Stomach (tissue), 9 donors: ENCODE results near the gene PARL. TPM values are rescaled to one million over a fixed set of nuclear protein-coding genes. Genes with fewer than 3 reads are reported as not detected.

Experiments used
- DNase-seq, 2 donors: peaks; one replicate each; pipeline versions ENCODE4 v3.0.0 to v3.0.0-alpha.2; 2013 to 2019
- H3K27ac ChIP-seq, 5 donors: fragments of 200-600 bp in 4 of 5; sonication (generic) in 4 of 5; one replicate each; pipeline ENCODE4 v1.5.1; 2013 to 2019; ENCODE audit warnings: mild to moderate bottlenecking in 1 of 5, moderate library complexity in 1 of 5
- H3K27me3 ChIP-seq, 3 donors: fragments of 200-600 bp; sonication (generic); one replicate each; pipeline ENCODE4 v1.5.1; 2017 to 2019; ENCODE audit warnings: mixed run types in 1 of 3
- H3K36me3 ChIP-seq, 4 donors: fragments of 200-600 bp; sonication (generic); 1 replicate in 3 of 4; 2 replicates in 1 of 4; pipeline ENCODE4 v1.5.1; 2016 to 2019
- H3K4me1 ChIP-seq, 4 donors: fragments of 200-600 bp; sonication (generic); one replicate each; pipeline ENCODE4 v1.5.1; 2016 to 2019
- H3K4me3 ChIP-seq, 4 donors: fragments of 200-600 bp; sonication (generic) in 3 of 4; one replicate each; pipeline ENCODE4 v1.5.1; 2016 to 2019; ENCODE audit warnings: mild to moderate bottlenecking in 1 of 4
- H3K9me3 ChIP-seq, 4 donors: fragments of 200-600 bp; sonication (generic); one replicate each; pipeline ENCODE4 v1.5.1; 2016 to 2019
- CTCF ChIP-seq, 7 experiments: fragments of 450-650 bp in 4 of 7; fragments of 200-600 bp in 3 of 7; sonication (generic) in 3 of 7; IDR thresholded peaks; one replicate each; pipeline ENCODE4 v1.5.1; 2016 to 2019; ENCODE audit warnings: antibody characterized with exemption in 7 of 7, control low read depth in 2 of 7, mild to moderate bottlenecking in 1 of 7
- EP300 ChIP-seq: sonication (generic); formaldehyde crosslinking; IDR thresholded peaks from one replicate; pipeline ENCODE4 v1.6.1; 2017; ENCODE audit warnings: antibody characterized with exemption
- POLR2A ChIP-seq, 4 donors: fragments of 450-650 bp; IDR thresholded peaks; one replicate each; pipeline ENCODE4 v1.6.1; 2016; ENCODE audit warnings: antibody characterized with exemption in 4 of 4, control low read depth in 2 of 4, mild to moderate bottlenecking in 1 of 4, moderate library complexity in 1 of 4
- POLR2AphosphoS5 ChIP-seq, 3 donors: sonication (generic); formaldehyde crosslinking; IDR thresholded peaks; one replicate each; pipeline ENCODE4 v1.6.1; 2016; ENCODE audit warnings: antibody characterized with exemption in 3 of 3
- WGBS, 5 donors: extraction: QIAGEN DNeasy Blood & Tissue Kit in 3 of 5; methylation state at CpG; one replicate each; pipeline versions ENCODE4 v1.1.5 to v1.1.7; 2013 to 2018; 5-methylcytosine and 5-hydroxymethylcytosine counted together
- intact Hi-C: fragments of 100-400 bp; cut with DNase I; formaldehyde crosslinking; loops from one replicate; pipeline ENCODE4 v1.15.1; 2023; ENCODE audit warnings: low total_unique reads
- polyA plus RNA-seq, 3 donors: library from polyadenylated mRNA; stranded (reverse); fragments of 200-250 nt; gene quantifications; one replicate each; pipeline ENCODE4 v1.2.3, GENCODE V29; 2013
- total RNA-seq, 5 donors: library from RNA; depleted of rRNA; stranded (reverse); fragments of >200 nt; gene quantifications; one replicate each; pipeline versions ENCODE4 v1.1.0 to v1.2.3, GENCODE V29; 2014 to 2016
- donor health status: healthy with polysubstance abuse.
- donor health status: Bipolar disorder and iron deficiency.
- donor health status: healthy.

PARL gene
- total and polyA plus RNA-seq, 8 donors, result 54.3 to 116 (median 85.0) TPM

GRCh38 chr3:183833516-183833915, 51.2 kb downstream of the PARL start:
- H3K9me3 ChIP-seq, result no peaks in the 10 kb centered on the region
- H3K27me3 ChIP-seq, result no peaks in the 10 kb centered on the region
- no peak for DNase-seq
- H3K36me3 ChIP-seq, result peaks cover 24 to 97% (median 93%) of the 10 kb centered on the region in 4 donors
- WGBS, 5 donors, result 96 to 97% (median 97%) methylated on average over 6 of the region's 6 CpGs
- H3K4me1 ChIP-seq, result no peaks in the 10 kb centered on the region
- intact Hi-C loops, result no loop called here
- no peak for TF ChIP-seq POLR2AphosphoS5 (IDR thresholded peaks at IDR 0.05)
- TF ChIP-seq EP300, result no peak
- TF ChIP-seq POLR2A (IDR thresholded peaks at IDR 0.05), result no peak
- TF ChIP-seq CTCF (IDR thresholded peaks at IDR 0.05), result no peak
- no peak overlapping the region for H3K27ac ChIP-seq
- H3K4me3 ChIP-seq, result no peak overlapping the region

GRCh38 chr3:183830187-183830586, 54.5 kb downstream of the PARL start:
- Histone ChIP-seq H3K27me3 (no peaks in the 10 kb centered on the region), H3K9me3 (no peaks in the 10 kb centered on the region), H3K4me1 (peaks cover 0 to 12% (median 6%) of the 10 kb centered on the region in 4 donors), H3K4me3 (no peak overlapping the region), H3K27ac (no peak overlapping the region), H3K36me3 (peaks cover 22 to 77% (median 75%) of the 10 kb centered on the region in 4 donors)
- 95 to 99% (median 97%) methylated on average over 8 to 9 of the region's 9 CpGs for WGBS, 5 donors
- intact Hi-C loops, result no loop called here
- TF ChIP-seq CTCF (IDR thresholded peaks at IDR 0.05) (no peak), POLR2AphosphoS5 (IDR thresholded peaks at IDR 0.05) (no peak), EP300 (no peak), POLR2A (IDR thresholded peaks at IDR 0.05) (no peak)
- DNase-seq, result no peak

DNA sequence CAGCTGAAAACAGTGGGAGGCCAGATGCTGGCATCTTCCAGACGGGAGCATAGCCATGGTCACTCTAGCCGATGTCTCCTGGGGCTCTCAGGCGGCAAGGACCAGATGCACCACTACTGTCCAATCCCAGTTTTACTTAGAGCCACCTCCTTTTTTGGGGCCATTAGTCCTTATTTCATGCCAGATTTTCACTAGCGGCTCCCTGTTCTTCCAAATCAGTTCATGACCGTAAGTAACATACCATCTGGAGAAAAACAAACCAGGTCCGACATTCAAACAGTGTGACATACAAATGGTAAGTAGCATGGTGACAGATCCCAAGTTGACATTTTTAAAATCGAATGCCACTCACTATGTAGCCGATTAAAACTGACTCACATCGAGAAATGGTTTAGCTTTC, 55.2 kb downstream of the PARL start:
- H3K4me3 ChIP-seq, result no peak overlapping the region
- no peak overlapping the region for H3K27ac ChIP-seq
- 94 to 96% (median 96%) methylated on average over 9 of the region's 9 CpGs for whole genome bisulfite sequencing, 5 donors
- no peaks in the 10 kb centered on the region for H3K27me3 ChIP-seq
- H3K9me3 ChIP-seq, result no peaks in the 10 kb centered on the region
- peaks cover 22 to 70% (median 69%) of the 10 kb centered on the region in 4 donors for H3K36me3 ChIP-seq
- H3K4me1 ChIP-seq, result peaks cover 7 to 19% (median 14%) of the 10 kb centered on the region in 4 donors
- TF ChIP-seq EP300 (no peak), CTCF (IDR thresholded peaks at IDR 0.05) (no peak), POLR2AphosphoS5 (IDR thresholded peaks at IDR 0.05) (no peak), POLR2A (IDR thresholded peaks at IDR 0.05) (no peak)
- intact Hi-C loops, result no loop called here
- no peak for DNase-seq

DNA sequence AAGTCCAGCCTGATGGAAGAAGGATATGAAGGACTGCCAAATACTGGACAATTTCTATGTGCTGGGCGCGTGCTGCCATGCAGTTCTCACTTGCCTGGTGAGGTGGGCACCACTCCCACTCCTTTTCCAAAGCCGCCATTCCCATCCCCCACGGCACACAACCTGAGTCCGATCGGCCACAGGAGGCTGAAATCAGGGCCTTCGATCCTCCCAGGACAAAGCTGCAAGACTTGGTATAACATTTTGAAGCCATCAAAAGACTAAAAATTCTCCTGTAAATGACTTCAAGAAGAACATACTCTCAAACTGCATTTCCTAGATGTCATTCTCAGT, 56.2 kb downstream of the PARL start:
- peaks cover 8 to 22% (median 17%) of the 10 kb centered on the region in 4 donors for H3K4me1 ChIP-seq
- intact Hi-C loops, result no loop called here
- H3K27me3 ChIP-seq, result no peaks in the 10 kb centered on the region
- no peak overlapping the region for H3K4me3 ChIP-seq
- H3K9me3 ChIP-seq, result no peaks in the 10 kb centered on the region
- WGBS, 5 donors, result 93 to 96% (median 95%) methylated on average over 7 of the region's 7 CpGs
- no peak overlapping the region for H3K27ac ChIP-seq
- H3K36me3 ChIP-seq, result peaks cover 20 to 60% (median 59%) of the 10 kb centered on the region in 4 donors
- no peak for DNase-seq
- TF ChIP-seq POLR2AphosphoS5 (IDR thresholded peaks at IDR 0.05) (no peak), CTCF (IDR thresholded peaks at IDR 0.05) (no peak)
